ENCODE measurements around the gene TNNT1. TPM values are rescaled to one million over a fixed set of nuclear protein-coding genes. Genes with fewer than 3 reads are reported as not detected.

The TNNT1 gene
- total RNA-seq, 1 experiment from 2014 or later: 188 TPM

DNA sequence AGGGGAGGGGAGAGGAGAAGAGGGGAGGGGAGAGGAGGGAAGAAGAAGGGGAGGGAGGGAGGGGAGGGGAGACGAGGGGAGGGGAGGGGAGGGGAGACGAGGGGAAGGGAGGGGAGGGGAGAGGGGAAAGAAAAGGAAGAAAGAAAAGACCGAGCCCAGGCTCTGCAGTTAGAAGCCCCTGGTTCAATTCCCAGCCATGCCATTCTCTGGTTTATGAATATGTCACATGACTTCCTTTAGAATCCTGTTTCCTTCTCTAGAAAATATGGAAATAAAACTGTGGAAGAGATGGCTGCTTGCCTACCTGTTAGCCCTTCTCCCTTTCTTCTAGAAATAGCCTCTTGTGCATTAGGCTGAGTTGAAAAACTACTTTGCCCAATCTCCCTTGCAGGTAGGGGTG lies 14.3 kb downstream of the TNNT1 start:
- DNase-seq (ENCODE audit: low read depth, low spot score) (no peak), ATAC-seq (no peak)
- intact Hi-C loops (cut with micrococcal nuclease): no loop called here
- Histone ChIP-seq H3K4me2 (ENCODE audit: low read length) (no peak overlapping the region), H3K9ac (ENCODE audit: low read length) (no peak overlapping the region), H3K27ac (ENCODE audit: low read depth, low read length) (no peak overlapping the region; the same call in 1 of the 2 replicates), H3K79me2 (ENCODE audit: insufficient read depth, low read length) (no peaks in the 10 kb centered on the region), H3K9me2 (ENCODE audit: insufficient read depth) (no peaks in the 10 kb centered on the region), H2AFZ (ENCODE audit: low read depth, low read length, poor library complexity, severe bottlenecking) (no peak overlapping the region), H4K20me1 (ENCODE audit: insufficient read depth) (no peaks in the 10 kb centered on the region), H3K4me1 (ENCODE audit: control insufficient read depth in 1 of 2, insufficient read depth in 2 of 2, low read length in 2 of 2) (0 out of 4 replicates have a peak, but pooled peaks cover 0 to 3% of the 10 kb centered on the region in 2 experiments), H3K4me3 (replicated peaks in 1 of 2; ENCODE audit: low read depth in 1 of 2, low read length in 2 of 2) (no peak overlapping the region), H3K9me3 (ENCODE audit: control insufficient read depth in 1 of 2, insufficient read depth in 1 of 2, low read depth in 1 of 2, low read length in 2 of 2) (no peaks in the 10 kb centered on the region), H3K27me3 (ENCODE audit: insufficient read depth, low read length) (no peaks in the 10 kb centered on the region), H3K36me3 (ENCODE audit: control insufficient read depth in 1 of 2, insufficient read depth in 2 of 2, low read length in 2 of 2) (peaks cover 0 to 13% of the 10 kb centered on the region in 2 experiments; a peak in 2 of 4 replicates)
- BruUV-seq (replicated peaks): no TSS peak
- CTCF ChIA-PET: no interaction called here
- RAD21 ChIA-PET (ENCODE audit: low non-redundant PET in 1 of 2, low total read pairs in 2 of 2, uncharacterized antibody in 2 of 2, unreplicated experiment in 2 of 2): no interaction called here
- TF ChIP-seq, protein P1, sequence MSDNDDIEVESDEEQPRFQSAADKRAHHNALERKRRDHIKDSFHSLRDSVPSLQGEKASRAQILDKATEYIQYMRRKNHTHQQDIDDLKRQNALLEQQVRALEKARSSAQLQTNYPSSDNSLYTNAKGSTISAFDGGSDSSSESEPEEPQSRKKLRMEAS (IDR thresholded peaks at IDR 0.05): no peak
- TF ChIP-seq FOSL1 (IDR thresholded peaks at IDR 0.05; ENCODE audit: low read depth): no peak
- TF ChIP-seq CBX3 (IDR thresholded peaks at IDR 0.05; ENCODE audit: low read depth): no peak
- TF ChIP-seq, protein P2, sequence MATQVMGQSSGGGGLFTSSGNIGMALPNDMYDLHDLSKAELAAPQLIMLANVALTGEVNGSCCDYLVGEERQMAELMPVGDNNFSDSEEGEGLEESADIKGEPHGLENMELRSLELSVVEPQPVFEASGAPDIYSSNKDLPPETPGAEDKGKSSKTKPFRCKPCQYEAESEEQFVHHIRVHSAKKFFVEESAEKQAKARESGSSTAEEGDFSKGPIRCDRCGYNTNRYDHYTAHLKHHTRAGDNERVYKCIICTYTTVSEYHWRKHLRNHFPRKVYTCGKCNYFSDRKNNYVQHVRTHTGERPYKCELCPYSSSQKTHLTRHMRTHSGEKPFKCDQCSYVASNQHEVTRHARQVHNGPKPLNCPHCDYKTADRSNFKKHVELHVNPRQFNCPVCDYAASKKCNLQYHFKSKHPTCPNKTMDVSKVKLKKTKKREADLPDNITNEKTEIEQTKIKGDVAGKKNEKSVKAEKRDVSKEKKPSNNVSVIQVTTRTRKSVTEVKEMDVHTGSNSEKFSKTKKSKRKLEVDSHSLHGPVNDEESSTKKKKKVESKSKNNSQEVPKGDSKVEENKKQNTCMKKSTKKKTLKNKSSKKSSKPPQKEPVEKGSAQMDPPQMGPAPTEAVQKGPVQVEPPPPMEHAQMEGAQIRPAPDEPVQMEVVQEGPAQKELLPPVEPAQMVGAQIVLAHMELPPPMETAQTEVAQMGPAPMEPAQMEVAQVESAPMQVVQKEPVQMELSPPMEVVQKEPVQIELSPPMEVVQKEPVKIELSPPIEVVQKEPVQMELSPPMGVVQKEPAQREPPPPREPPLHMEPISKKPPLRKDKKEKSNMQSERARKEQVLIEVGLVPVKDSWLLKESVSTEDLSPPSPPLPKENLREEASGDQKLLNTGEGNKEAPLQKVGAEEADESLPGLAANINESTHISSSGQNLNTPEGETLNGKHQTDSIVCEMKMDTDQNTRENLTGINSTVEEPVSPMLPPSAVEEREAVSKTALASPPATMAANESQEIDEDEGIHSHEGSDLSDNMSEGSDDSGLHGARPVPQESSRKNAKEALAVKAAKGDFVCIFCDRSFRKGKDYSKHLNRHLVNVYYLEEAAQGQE (IDR thresholded peaks at IDR 0.05; ENCODE audit: low read depth): no peak
- no peak for TF ChIP-seq POLR2AphosphoS5 (IDR thresholded peaks at IDR 0.05; ENCODE audit: low read depth, low read length)
- POLR2A ChIA-PET: no interaction called here
